ENCODE measurements around the gene FBXW7. TPM values are rescaled to one million over a fixed set of nuclear protein-coding genes. Genes with fewer than 3 reads are reported as not detected.

The FBXW7 gene
- total RNA-seq, 2 donors from 2014 or later: 29.3 to 29.5 TPM

- no peak for DNase-seq
- H3K36me3 ChIP-seq: no peaks in the 10 kb centered on the region
- H3K27ac ChIP-seq: no peak overlapping the region
- H3K4me3 ChIP-seq: no peak overlapping the region
- H3K4me1 ChIP-seq: no peaks in the 10 kb centered on the region
- TF ChIP-seq, protein P1, sequence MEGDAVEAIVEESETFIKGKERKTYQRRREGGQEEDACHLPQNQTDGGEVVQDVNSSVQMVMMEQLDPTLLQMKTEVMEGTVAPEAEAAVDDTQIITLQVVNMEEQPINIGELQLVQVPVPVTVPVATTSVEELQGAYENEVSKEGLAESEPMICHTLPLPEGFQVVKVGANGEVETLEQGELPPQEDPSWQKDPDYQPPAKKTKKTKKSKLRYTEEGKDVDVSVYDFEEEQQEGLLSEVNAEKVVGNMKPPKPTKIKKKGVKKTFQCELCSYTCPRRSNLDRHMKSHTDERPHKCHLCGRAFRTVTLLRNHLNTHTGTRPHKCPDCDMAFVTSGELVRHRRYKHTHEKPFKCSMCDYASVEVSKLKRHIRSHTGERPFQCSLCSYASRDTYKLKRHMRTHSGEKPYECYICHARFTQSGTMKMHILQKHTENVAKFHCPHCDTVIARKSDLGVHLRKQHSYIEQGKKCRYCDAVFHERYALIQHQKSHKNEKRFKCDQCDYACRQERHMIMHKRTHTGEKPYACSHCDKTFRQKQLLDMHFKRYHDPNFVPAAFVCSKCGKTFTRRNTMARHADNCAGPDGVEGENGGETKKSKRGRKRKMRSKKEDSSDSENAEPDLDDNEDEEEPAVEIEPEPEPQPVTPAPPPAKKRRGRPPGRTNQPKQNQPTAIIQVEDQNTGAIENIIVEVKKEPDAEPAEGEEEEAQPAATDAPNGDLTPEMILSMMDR (IDR thresholded peaks at IDR 0.05): no peak
- no peaks in the 10 kb centered on the region for H3K27me3 ChIP-seq
- no peaks in the 10 kb centered on the region for H3K9me3 ChIP-seq
- no peak overlapping the region for H3K9ac ChIP-seq (ENCODE audit: low read depth in 2 of 2, low read length in 2 of 2)
- intact Hi-C loops (cut with DNase I): no loop called here
Measured at GRCh38 chr4:152578670-152579069, 42.8 kb upstream of the FBXW7 start.

- DNase-seq: no peak
- TF ChIP-seq, protein P1 (IDR thresholded peaks at IDR 0.05): no peak
- H3K27me3 ChIP-seq: no peaks in the 10 kb centered on the region
- intact Hi-C loops (cut with DNase I): no loop called here
- no peaks in the 10 kb centered on the region for H3K36me3 ChIP-seq
- H3K9ac ChIP-seq (ENCODE audit: low read depth in 2 of 2, low read length in 2 of 2): no peak overlapping the region
- H3K27ac ChIP-seq: no peak overlapping the region
- H3K4me1 ChIP-seq: no peaks in the 10 kb centered on the region
- no peaks in the 10 kb centered on the region for H3K9me3 ChIP-seq
- no peak overlapping the region for H3K4me3 ChIP-seq
Measured at GRCh38 chr4:152577708-152578396, 42.0 kb upstream of the FBXW7 start.

DNA sequence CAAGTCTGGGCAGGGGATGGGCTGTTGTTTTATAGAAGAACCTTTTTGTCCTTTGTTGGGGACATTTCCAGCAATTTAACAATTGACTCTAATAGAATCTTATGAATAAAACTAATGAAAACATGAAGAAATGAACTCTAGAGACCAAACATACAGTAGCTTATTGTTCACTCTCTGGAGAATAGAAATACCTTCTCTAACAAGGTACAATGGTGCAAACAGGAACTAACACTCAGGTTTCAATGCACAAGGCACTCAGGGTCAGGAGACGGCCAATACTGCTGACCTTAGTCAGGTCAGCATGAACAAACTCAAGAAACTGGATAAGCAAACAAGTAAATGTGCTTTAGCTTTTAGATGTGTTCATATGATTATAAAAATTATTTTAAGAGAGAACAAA lies 39.6 kb upstream of the FBXW7 start:
- Histone ChIP-seq H3K27me3 (no peaks in the 10 kb centered on the region), H3K36me3 (no peaks in the 10 kb centered on the region), H3K4me1 (no peaks in the 10 kb centered on the region), H3K4me3 (no peak overlapping the region), H3K9me3 (no peaks in the 10 kb centered on the region), H3K9ac (ENCODE audit: low read depth in 2 of 2, low read length in 2 of 2) (no peak overlapping the region), H3K27ac (no peak overlapping the region)
- TF ChIP-seq, protein P1 (IDR thresholded peaks at IDR 0.05): no peak
- no peak for DNase-seq
- intact Hi-C loops (cut with DNase I): no loop called here

GRCh38 chr4:152573861-152574260 lies 38.0 kb upstream of the FBXW7 start:
- Histone ChIP-seq H3K27ac (no peak overlapping the region), H3K9me3 (no peaks in the 10 kb centered on the region)
- TF ChIP-seq, protein P1 (IDR thresholded peaks at IDR 0.05): no peak

GRCh38 chr4:152572417-152573086 lies 36.7 kb upstream of the FBXW7 start:
- Histone ChIP-seq H3K27ac (no peak overlapping the region), H3K9me3 (no peaks in the 10 kb centered on the region), H3K27me3 (no peaks in the 10 kb centered on the region), H3K36me3 (no peaks in the 10 kb centered on the region), H3K4me3 (no peak overlapping the region), H3K9ac (ENCODE audit: low read depth in 2 of 2, low read length in 2 of 2) (no peak overlapping the region), H3K4me1 (no peaks in the 10 kb centered on the region)
- DNase-seq: peak; percentile 29
- intact Hi-C loops (cut with DNase I): no loop called here
- TF ChIP-seq, protein P1 (IDR thresholded peaks at IDR 0.05): no peak

More at GRCh38 chr4:152573861-152574260, 38.0 kb upstream of the FBXW7 start:
- Histone ChIP-seq H3K4me1 (no peaks in the 10 kb centered on the region), H3K9ac (ENCODE audit: low read depth in 2 of 2, low read length in 2 of 2) (no peak overlapping the region), H3K4me3 (no peak overlapping the region), H3K27me3 (no peaks in the 10 kb centered on the region), H3K36me3 (no peaks in the 10 kb centered on the region)
- no peak for DNase-seq
- intact Hi-C loops (cut with DNase I): no loop called here

Data from colonic mucosa (tissue), 4 donors.